ENCODE measurements around the gene TMEM175. TPM values are rescaled to one million over a fixed set of nuclear protein-coding genes. Genes with fewer than 3 reads are reported as not detected.

Gene TMEM175
- polyA plus RNA-seq, 1 of the 3 experiments (the other 2 are of a cell fraction), result 54.2 TPM

GRCh38 chr4:988726-989721, 56.8 kb downstream of the TMEM175 start:
- CTCF ChIA-PET, result interaction anchor here (1.7 to 2.1 kb wide), 2 partner anchors 127 to 247 kb away, joined by 4 to 27 read pairs; no protein-coding TSS in a partner anchor
- Histone ChIP-seq H4K20me1 (ENCODE audit: insufficient read depth) (no peaks in the 10 kb centered on the region), H3K4me1 (ENCODE audit: control insufficient read depth in 1 of 2, insufficient read depth in 2 of 2, low read depth in 1 of 2, low read length in 1 of 2) (peaks cover 10 to 17% of the 10 kb centered on the region in 2 experiments; a peak in 1 of 4 replicates), H3K4me2 (no peak overlapping the region), H3K27me3 (ENCODE audit: insufficient read depth) (no peaks in the 10 kb centered on the region), H3K27ac (ENCODE audit: low read depth in 2 of 2, low read length in 1 of 2) (no peak overlapping the region), H2AFZ (ENCODE audit: low read depth) (no peak overlapping the region), H3K4me3 (ENCODE audit: low read depth in 2 of 2, low read length in 1 of 2) (no peak overlapping the region), H3K9me2 (no peaks in the 10 kb centered on the region), H3K9me3 (no peaks in the 10 kb centered on the region), H3K9ac (no peak overlapping the region), H3K36me3 (replicated peaks in 1 of 2; ENCODE audit: control insufficient read depth in 1 of 2, insufficient read depth in 2 of 2, low read length in 1 of 2) (peaks cover 0 to 19% of the 10 kb centered on the region in 2 experiments), H3K79me2 (ENCODE audit: insufficient read depth) (peaks cover 7% of the 10 kb centered on the region; the same call in 1 of the 2 replicates), H3F3A (replicated peaks; ENCODE audit: insufficient read depth) (no peaks in the 10 kb centered on the region)
- TF ChIP-seq PBX3 (IDR thresholded peaks at IDR 0.05) (no peak), MXI1 (IDR thresholded peaks at IDR 0.05; ENCODE audit: low read depth, low read length) (no peak), RXRA (IDR thresholded peaks at IDR 0.05; ENCODE audit: borderline replicate concordance, low read depth) (no peak), RFX5 (IDR thresholded peaks at IDR 0.05; ENCODE audit: low read length) (no peak), FOXM1 (IDR thresholded peaks at IDR 0.05; ENCODE audit: low read depth) (no peak), IRF3 (IDR thresholded peaks at IDR 0.05; ENCODE audit: low read depth, low read length) (no peak), GATA2 (CRISPR knock-in tag; IDR thresholded peaks at IDR 0.05) (no peak), REST (IDR thresholded peaks at IDR 0.05; ENCODE audit: low read depth, low read length) (no peak), NFIC (IDR thresholded peaks at IDR 0.05; ENCODE audit: borderline replicate concordance) (no peak), EP300 (IDR thresholded peaks at IDR 0.05; ENCODE audit: borderline replicate concordance in 1 of 2, low read depth in 1 of 2, low read length in 1 of 2) (no peak), GABPA (IDR thresholded peaks at IDR 0.05; ENCODE audit: low read depth) (no peak), RCOR1 (IDR thresholded peaks at IDR 0.05; ENCODE audit: low read length) (no peak), TCF12 (IDR thresholded peaks at IDR 0.05) (no peak), USF2 (IDR thresholded peaks at IDR 0.05; ENCODE audit: borderline replicate concordance, low read depth, low read length) (no peak), TEAD4 (IDR thresholded peaks at IDR 0.05; ENCODE audit: borderline replicate concordance, insufficient read depth) (no peak), TAF1 (IDR thresholded peaks at IDR 0.05; ENCODE audit: borderline replicate concordance, low read depth, low read length) (no peak), SIN3A (IDR thresholded peaks at IDR 0.05; ENCODE audit: borderline replicate concordance, low read depth, low read length) (no peak), USF1 (IDR thresholded peaks at IDR 0.05; ENCODE audit: borderline replicate concordance, low read depth) (no peak), SMC3 (IDR thresholded peaks at IDR 0.05; ENCODE audit: low read depth, low read length) (no peak), YY1 (IDR thresholded peaks at IDR 0.05; ENCODE audit: low read depth) (no peak)
- no peak for DNase-seq
- POLR2A ChIA-PET, result no interaction called here
- WGBS (ENCODE audit: low lambda C conversion rate), result 93% methylated on average over 18 of the region's 69 CpGs

All from SK-N-SH (cell line).